ENCODE data around the gene CLEC3A.

The CLEC3A gene

GRCh38 chr16:77987810-77988209 lies 34.5 kb upstream of the CLEC3A start:
- Histone ChIP-seq H3K27ac (ENCODE audit: extremely low read depth, low read depth, low read length) (no peak overlapping the region), H3K4me1 (ENCODE audit: control insufficient read depth, insufficient read depth, low read length) (peaks cover 2% of the 10 kb centered on the region; the same call in 1 of the 2 replicates), H3K36me3 (ENCODE audit: control insufficient read depth in 2 of 2, insufficient read depth in 1 of 2, low read length in 2 of 2) (no peaks in the 10 kb centered on the region), H3K9me3 (ENCODE audit: control insufficient read depth, insufficient read depth, low read depth, low read length) (no peaks in the 10 kb centered on the region), H3K4me3 (ENCODE audit: low read depth, low read length) (no peak overlapping the region)
- ChIA-PET CTCF (no interaction called here), POLR2A (no interaction called here)
- no peak for TF ChIP-seq ZNF768 (tag by site-specific recombination; IDR thresholded peaks at IDR 0.05)
- no peak for TF ChIP-seq ZNF513 (tag by site-specific recombination; IDR thresholded peaks at IDR 0.05)
- no peak for TF ChIP-seq ZNF677 (tag by site-specific recombination; IDR thresholded peaks at IDR 0.05)
- no peak for TF ChIP-seq KLF17 (tag by site-specific recombination; IDR thresholded peaks at IDR 0.05)
- TF ChIP-seq ZNF473 (tag by site-specific recombination; IDR thresholded peaks at IDR 0.05): no peak
- TF ChIP-seq GLIS2 (tag by site-specific recombination; IDR thresholded peaks at IDR 0.05): no peak
- no peak for TF ChIP-seq SP7 (tag by site-specific recombination; IDR thresholded peaks at IDR 0.05)
- no peak for TF ChIP-seq IKZF3 (tag by site-specific recombination; IDR thresholded peaks at IDR 0.05)

GRCh38 chr16:77989846-77990245 lies 32.5 kb upstream of the CLEC3A start:
- H3K36me3 ChIP-seq (ENCODE audit: control insufficient read depth in 2 of 2, insufficient read depth in 1 of 2, low read length in 2 of 2): no peaks in the 10 kb centered on the region
- H3K4me3 ChIP-seq (ENCODE audit: low read depth, low read length): no peak overlapping the region
- CTCF ChIA-PET: interaction anchor here (0.8 to 1.6 kb wide), 3 partner anchors 13 to 315 kb away, joined by 3 to 5 read pairs (median 4); no protein-coding TSS in a partner anchor
- no peak overlapping the region for H3K27ac ChIP-seq (ENCODE audit: extremely low read depth, low read depth, low read length)
- H3K9me3 ChIP-seq (ENCODE audit: control insufficient read depth, insufficient read depth, low read depth, low read length): no peaks in the 10 kb centered on the region
- H3K4me1 ChIP-seq (ENCODE audit: control insufficient read depth, insufficient read depth, low read length): peaks cover 2% of the 10 kb centered on the region; the same call in 1 of the 2 replicates
- POLR2A ChIA-PET: no interaction called here
- TF ChIP-seq ZNF121 (tag by site-specific recombination; IDR thresholded peaks at IDR 0.05) (no peak), RBAK (tag by site-specific recombination; IDR thresholded peaks at IDR 0.05) (no peak), ZNF423 (tag by site-specific recombination; IDR thresholded peaks at IDR 0.05) (no peak), ZNF362 (tag by site-specific recombination; IDR thresholded peaks at IDR 0.05) (no peak), PRDM1 (tag by site-specific recombination; IDR thresholded peaks at IDR 0.05) (no peak), GFI1B (tag by site-specific recombination; IDR thresholded peaks at IDR 0.05) (no peak), ZNF292 (tag by site-specific recombination; IDR thresholded peaks at IDR 0.05; ENCODE audit: borderline replicate concordance, low read depth) (no peak), ZBTB26 (tag by site-specific recombination; optimal IDR thresholded peaks at IDR 0.05) (no peak), GLIS2 (tag by site-specific recombination; IDR thresholded peaks at IDR 0.05) (no peak), ZNF555 (tag by site-specific recombination; conservative IDR thresholded peaks at IDR 0.05) (no peak), ZBTB6 (tag by site-specific recombination; IDR thresholded peaks at IDR 0.05) (no peak), ZSCAN5A (tag by site-specific recombination; IDR thresholded peaks at IDR 0.05) (no peak), ZNF202 (tag by site-specific recombination; IDR thresholded peaks at IDR 0.05; ENCODE audit: borderline replicate concordance) (no peak), ZSCAN16 (tag by site-specific recombination; IDR thresholded peaks at IDR 0.05) (no peak), ZBTB8A (tag by site-specific recombination; IDR thresholded peaks at IDR 0.05) (no peak), ZNF10 (tag by site-specific recombination; IDR thresholded peaks at IDR 0.05) (no peak), ZNF544 (tag by site-specific recombination; IDR thresholded peaks at IDR 0.05) (no peak), ZNF513 (tag by site-specific recombination; IDR thresholded peaks at IDR 0.05) (no peak)
